Nephron progenitor cell (in vitro differentiated cells): ENCODE measurements around the gene TUBB2B.
"Not testable (repeated sequence)": the region's sequence is repeated elsewhere in the genome, so short reads cannot be mapped to it uniquely, and the experiment has no call there.

Experiments
- DNase-seq: peaks from one replicate; pipeline ENCODE4 v3.0.0; 2021
- H3K27ac Mint-ChIP-seq: 2 replicates; pipeline ENCODE4 v1.8.0; 2021; ENCODE audit warnings: mild to moderate bottlenecking, moderate library complexity, mixed read lengths
- H3K27me3 Mint-ChIP-seq: 2 replicates; pipeline ENCODE4 v1.8.0; 2021; ENCODE audit warnings: mild to moderate bottlenecking, low read depth, mixed read lengths; ENCODE audit not compliant: poor library complexity
- H3K36me3 Mint-ChIP-seq: 2 replicates; pipeline ENCODE4 v1.8.0; 2021; ENCODE audit warnings: low read depth, mixed read lengths
- H3K4me1 Mint-ChIP-seq: 2 replicates; pipeline ENCODE4 v1.8.0; 2021; ENCODE audit warnings: mixed read lengths
- H3K4me3 Mint-ChIP-seq: 2 replicates; pipeline ENCODE4 v1.8.0; 2021; ENCODE audit warnings: mild to moderate bottlenecking, moderate library complexity, mixed read lengths
- H3K9me3 Mint-ChIP-seq: 2 replicates; pipeline ENCODE4 v1.8.0; 2021; ENCODE audit warnings: mild to moderate bottlenecking, moderate library complexity, mixed read lengths
- CTCF ChIP-seq: fragments of 200-600 bp; sonication (generic); IDR thresholded peaks from 2 replicates; pipeline ENCODE4 v1.5.0; 2021; ENCODE audit warnings: antibody characterized with exemption

The TUBB2B gene

GRCh38 chr6:3181105-3181504, 46.3 kb downstream of the TUBB2B start:
- no peak overlapping the region for H3K4me3 Mint-ChIP-seq
- H3K36me3 Mint-ChIP-seq, result no peaks in the 10 kb centered on the region
- peaks cover 23% of the 10 kb centered on the region for H3K4me1 Mint-ChIP-seq
- DNase-seq, result no peak
- peaks cover 3% of the 10 kb centered on the region for H3K27me3 Mint-ChIP-seq
- H3K27ac Mint-ChIP-seq, result no peak overlapping the region
- no peak for TF ChIP-seq CTCF
- H3K9me3 Mint-ChIP-seq, result no peaks in the 10 kb centered on the region

- not testable (repeated sequence) for DNase-seq, H3K27ac Mint-ChIP-seq, H3K27me3 Mint-ChIP-seq, H3K9me3 Mint-ChIP-seq, H3K36me3 Mint-ChIP-seq
- peaks cover 35% of the 10 kb centered on the region for H3K4me1 Mint-ChIP-seq
- H3K4me3 Mint-ChIP-seq, result peak overlapping the region; percentile 76
These were observed 47.5 kb downstream of the TUBB2B start for GRCh38 chr6:3179945-3180344.

- H3K4me3 Mint-ChIP-seq, H3K27ac Mint-ChIP-seq, H3K9me3 Mint-ChIP-seq, H3K27me3 Mint-ChIP-seq, DNase-seq, H3K36me3 Mint-ChIP-seq: not testable (repeated sequence)
- peaks cover 37% of the 10 kb centered on the region for H3K4me1 Mint-ChIP-seq
These were observed 48.8 kb downstream of the TUBB2B start for GRCh38 chr6:3178666-3179065.

GRCh38 chr6:3176562-3177355, 50.7 kb downstream of the TUBB2B start:
- Mint-ChIP-seq H3K27me3 (peaks cover 8% of the 10 kb centered on the region), H3K4me3 (no peak overlapping the region), H3K9me3 (no peaks in the 10 kb centered on the region), H3K27ac (no peak overlapping the region), H3K36me3 (no peaks in the 10 kb centered on the region), H3K4me1 (peaks cover 53% of the 10 kb centered on the region)
- TF ChIP-seq CTCF, result no peak
- DNase-seq, result no peak

GRCh38 chr6:3175715-3176402, 51.6 kb downstream of the TUBB2B start:
- no peak overlapping the region for H3K27ac Mint-ChIP-seq
- no peak for DNase-seq
- H3K27me3 Mint-ChIP-seq, result peaks cover 8% of the 10 kb centered on the region

More at GRCh38 chr6:3175715-3176402, 51.6 kb downstream of the TUBB2B start:
- Mint-ChIP-seq H3K9me3 (no peaks in the 10 kb centered on the region), H3K4me3 (no peak overlapping the region), H3K36me3 (no peaks in the 10 kb centered on the region), H3K4me1 (peaks cover 57% of the 10 kb centered on the region)
- no peak for TF ChIP-seq CTCF
